SU-DHL-6 (cell line): ENCODE data around the gene TIMP4.

Source experiments
- CTCF ChIP-seq: fragments of 200-600 bp; sonication (generic); IDR thresholded peaks from one replicate; pipeline ENCODE4 v1.5.1; 2017; ENCODE audit warnings: antibody characterized with exemption, mild to moderate bottlenecking, low read length, moderate library complexity; ENCODE audit not compliant: insufficient read depth, poor library complexity, severe bottlenecking
- EZH2phosphoT487 ChIP-seq: fragments of 200-600 bp; sonication (generic), shearing (Covaris generic); conservative IDR thresholded peaks from 2 replicates; pipeline ENCODE4 v1.6.1; 2018; ENCODE audit warnings: mild to moderate bottlenecking, antibody characterized with exemption, low read length, moderate library complexity, mixed read lengths

- TF ChIP-seq CTCF (no peak), EZH2phosphoT487 (no peak)
Measured at GRCh38 chr3:12178091-12178820, 19.5 kb upstream of the TIMP4 start.
